Measurements from ENCODE around the gene PNMT.
"Not testable (repeated sequence)": the region's sequence is repeated elsewhere in the genome, so short reads cannot be mapped to it uniquely, and the experiment has no call there.

Gene PNMT

GRCh38 chr17:39695089-39695474 is 26.8 kb downstream of the PNMT start:
- no peaks in the 10 kb centered on the region for H3K36me3 ChIP-seq (ENCODE audit: insufficient read depth, low read length)
- no peak overlapping the region for H3K9ac ChIP-seq (ENCODE audit: low read depth, low read length)
- no peaks in the 10 kb centered on the region for H3K9me3 ChIP-seq (ENCODE audit: control insufficient read depth, insufficient read depth, low read length)
- H3K4me1 ChIP-seq (ENCODE audit: insufficient read depth, low read length): peaks cover 24% of the 10 kb centered on the region

DNA sequence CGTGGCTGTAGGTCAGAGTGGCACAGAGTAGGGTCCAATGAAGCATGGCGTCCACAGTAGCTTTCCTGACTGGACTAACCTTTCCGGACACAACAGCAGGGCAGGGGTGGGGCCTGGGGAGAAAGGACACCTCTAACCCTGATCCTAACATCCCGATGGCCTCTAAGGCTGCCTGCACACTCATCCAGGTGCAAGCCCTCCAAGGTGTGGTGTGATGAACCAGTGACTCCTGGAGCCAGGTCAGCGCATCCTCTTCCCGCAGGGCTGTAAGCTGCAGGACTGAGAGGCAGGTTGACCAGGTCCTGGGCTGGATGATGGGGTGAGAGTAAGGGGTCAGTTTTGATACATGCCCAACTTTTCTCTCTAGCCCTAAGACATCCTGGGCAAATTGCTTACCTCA is 28.5 kb downstream of the PNMT start:
- peaks cover 26% of the 10 kb centered on the region for H3K4me1 ChIP-seq (ENCODE audit: insufficient read depth, low read length)
- H3K9ac ChIP-seq (ENCODE audit: low read depth, low read length): no peak overlapping the region
- no peaks in the 10 kb centered on the region for H3K36me3 ChIP-seq (ENCODE audit: insufficient read depth, low read length)
- no peaks in the 10 kb centered on the region for H3K9me3 ChIP-seq (ENCODE audit: control insufficient read depth, insufficient read depth, low read length)

- Histone ChIP-seq H3K9ac (ENCODE audit: low read depth, low read length) (no peak overlapping the region), H3K36me3 (ENCODE audit: insufficient read depth, low read length) (no peaks in the 10 kb centered on the region), H3K4me1 (ENCODE audit: insufficient read depth, low read length) (peaks cover 34% of the 10 kb centered on the region), H3K9me3 (ENCODE audit: control insufficient read depth, insufficient read depth, low read length) (no peaks in the 10 kb centered on the region)
These were observed 29.7 kb downstream of the PNMT start for GRCh38 chr17:39697961-39698360.

- Histone ChIP-seq H3K4me1 (ENCODE audit: insufficient read depth, low read length) (peaks cover 41% of the 10 kb centered on the region), H3K9ac (ENCODE audit: low read depth, low read length) (peak overlapping the region; percentile 91)
- not testable (repeated sequence) for H3K36me3 ChIP-seq (ENCODE audit: insufficient read depth, low read length); H3K9me3 ChIP-seq (ENCODE audit: control insufficient read depth, insufficient read depth, low read length)
These were observed 31.0 kb downstream of the PNMT start for GRCh38 chr17:39699157-39699817.

DNA sequence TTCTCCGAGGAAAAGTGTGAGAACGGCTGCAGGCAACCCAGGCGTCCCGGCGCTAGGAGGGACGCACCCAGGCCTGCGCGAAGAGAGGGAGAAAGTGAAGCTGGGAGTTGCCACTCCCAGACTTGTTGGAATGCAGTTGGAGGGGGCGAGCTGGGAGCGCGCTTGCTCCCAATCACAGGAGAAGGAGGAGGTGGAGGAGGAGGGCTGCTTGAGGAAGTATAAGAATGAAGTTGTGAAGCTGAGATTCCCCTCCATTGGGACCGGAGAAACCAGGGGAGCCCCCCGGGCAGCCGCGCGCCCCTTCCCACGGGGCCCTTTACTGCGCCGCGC is 31.5 kb downstream of the PNMT start, which contains the start of gene ERBB2:
Gene ERBB2 (plus strand): TSS at position 247 of the 330 bp plus-strand sequence. CDS start 175 bp downstream, outside the sequence.
- Histone ChIP-seq H3K9me3 (ENCODE audit: control insufficient read depth, insufficient read depth, low read length) (no peaks in the 10 kb centered on the region), H3K4me1 (ENCODE audit: insufficient read depth, low read length) (peaks cover 38% of the 10 kb centered on the region), H3K9ac (ENCODE audit: low read depth, low read length) (peak within 1 kb of the TSS; percentile 91), H3K36me3 (ENCODE audit: insufficient read depth, low read length) (no peaks in the 10 kb centered on the region)

- Histone ChIP-seq H3K9me3 (ENCODE audit: control insufficient read depth, insufficient read depth, low read length) (no peaks in the 10 kb centered on the region), H3K9ac (ENCODE audit: low read depth, low read length) (peak overlapping the region; percentile 91), H3K36me3 (ENCODE audit: insufficient read depth, low read length) (no peaks in the 10 kb centered on the region), H3K4me1 (ENCODE audit: insufficient read depth, low read length) (peaks cover 35% of the 10 kb centered on the region)
These were observed 32.1 kb downstream of the PNMT start for GRCh38 chr17:39700148-39700987.

GRCh38 chr17:39701012-39701783 is 32.9 kb downstream of the PNMT start:
- Histone ChIP-seq H3K36me3 (ENCODE audit: insufficient read depth, low read length) (no peaks in the 10 kb centered on the region), H3K9me3 (ENCODE audit: control insufficient read depth, insufficient read depth, low read length) (no peaks in the 10 kb centered on the region), H3K4me1 (ENCODE audit: insufficient read depth, low read length) (peaks cover 30% of the 10 kb centered on the region), H3K9ac (ENCODE audit: low read depth, low read length) (peak overlapping the region; percentile 91; the same call in 1 of the 2 replicates)

DNA sequence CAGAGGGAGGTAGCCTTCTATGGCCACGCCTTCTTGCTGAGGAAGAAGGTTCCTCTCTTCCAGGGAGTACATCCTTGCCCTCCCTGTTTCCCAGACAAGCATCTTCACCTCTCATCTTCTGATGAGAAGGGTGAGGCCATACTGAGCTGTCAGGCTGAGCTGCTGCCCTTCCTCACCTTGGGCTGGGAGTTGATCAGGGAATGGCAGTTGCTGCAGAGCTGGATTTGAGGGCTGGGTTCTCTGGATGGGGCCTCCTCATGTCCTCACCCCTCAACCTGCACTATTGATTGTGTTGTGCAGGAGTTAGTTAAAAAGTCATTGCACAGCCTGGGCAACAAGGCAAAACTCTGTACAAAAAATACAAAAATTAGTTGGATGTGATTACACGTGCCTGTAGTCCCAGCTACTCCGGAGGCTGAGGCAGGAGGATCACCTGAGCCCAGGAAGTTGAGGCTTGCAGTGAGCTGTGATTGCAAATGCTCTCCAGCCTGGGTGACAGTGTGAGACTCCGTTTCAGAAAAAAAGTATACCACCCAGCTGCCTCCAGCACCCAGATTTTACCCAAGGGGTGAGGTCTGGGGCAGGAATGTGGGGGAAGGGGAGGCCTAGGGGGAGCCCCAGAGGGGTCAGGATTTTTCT is 33.6 kb downstream of the PNMT start:
- no peaks in the 10 kb centered on the region for H3K9me3 ChIP-seq (ENCODE audit: control insufficient read depth, insufficient read depth, low read length)
- no peaks in the 10 kb centered on the region for H3K36me3 ChIP-seq (ENCODE audit: insufficient read depth, low read length)
- peaks cover 22% of the 10 kb centered on the region for H3K4me1 ChIP-seq (ENCODE audit: insufficient read depth, low read length)
- H3K9ac ChIP-seq (ENCODE audit: low read depth, low read length): peak overlapping the region; percentile 91; the same call in 1 of the 2 replicates

DNA sequence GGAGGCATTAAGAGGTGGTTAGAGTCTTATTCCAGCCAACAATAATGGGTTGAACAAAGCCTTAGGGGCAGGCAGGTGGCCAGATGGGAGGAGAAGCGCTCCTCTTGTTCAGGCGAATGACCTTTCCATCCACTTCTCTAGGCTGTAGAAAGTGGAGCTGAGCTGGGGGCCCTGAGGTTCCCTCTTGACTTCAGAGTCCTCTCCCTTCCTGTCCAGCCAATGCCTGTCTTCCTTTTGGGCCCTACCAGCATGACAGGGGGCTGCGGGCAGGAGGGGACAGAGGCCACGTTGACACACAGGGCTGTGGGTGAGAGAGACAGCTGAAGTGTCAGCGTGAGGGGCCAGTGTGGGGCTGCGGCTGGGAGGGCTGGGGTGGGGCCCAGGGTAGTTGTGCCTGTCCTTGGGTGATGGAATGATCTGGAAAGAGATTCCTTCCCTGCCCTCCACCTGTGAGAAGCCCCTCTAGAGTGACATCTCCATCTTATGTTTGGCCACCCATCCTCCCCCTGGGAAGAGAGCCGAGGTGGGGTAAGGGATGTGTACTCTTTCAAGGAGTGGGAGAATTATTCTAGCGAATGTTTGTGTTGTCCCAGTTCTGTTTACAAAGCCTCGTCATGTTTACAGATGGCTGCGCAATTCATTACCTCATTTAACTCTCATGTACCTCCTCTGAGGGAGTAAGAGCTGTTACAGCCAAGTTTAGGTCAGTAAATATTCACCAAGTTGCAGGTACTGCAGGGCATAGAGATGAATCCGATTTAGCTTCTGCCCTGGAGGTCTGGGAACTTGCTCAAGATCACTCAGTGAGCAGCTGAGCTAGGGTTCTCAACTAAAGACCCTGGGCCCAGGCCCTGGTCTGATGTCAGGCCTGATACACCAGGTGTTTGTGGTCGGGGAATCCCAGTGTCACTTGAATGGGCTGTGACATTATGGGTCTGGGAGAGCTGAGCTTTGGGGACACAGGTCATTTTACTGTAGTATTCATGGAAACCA is 34.9 kb downstream of the PNMT start:
- Histone ChIP-seq H3K4me1 (ENCODE audit: insufficient read depth, low read length) (peaks cover 22% of the 10 kb centered on the region), H3K9ac (ENCODE audit: low read depth, low read length) (no peak overlapping the region), H3K9me3 (ENCODE audit: control insufficient read depth, insufficient read depth, low read length) (no peaks in the 10 kb centered on the region), H3K36me3 (ENCODE audit: insufficient read depth, low read length) (peaks cover 7% of the 10 kb centered on the region; the same call in 1 of the 2 replicates)

GRCh38 chr17:39703913-39704312 is 35.7 kb downstream of the PNMT start:
- H3K9me3 ChIP-seq (ENCODE audit: control insufficient read depth, insufficient read depth, low read length): no peaks in the 10 kb centered on the region
- H3K9ac ChIP-seq (ENCODE audit: low read depth, low read length): no peak overlapping the region
- H3K4me1 ChIP-seq (ENCODE audit: insufficient read depth, low read length): peaks cover 22% of the 10 kb centered on the region

DNA sequence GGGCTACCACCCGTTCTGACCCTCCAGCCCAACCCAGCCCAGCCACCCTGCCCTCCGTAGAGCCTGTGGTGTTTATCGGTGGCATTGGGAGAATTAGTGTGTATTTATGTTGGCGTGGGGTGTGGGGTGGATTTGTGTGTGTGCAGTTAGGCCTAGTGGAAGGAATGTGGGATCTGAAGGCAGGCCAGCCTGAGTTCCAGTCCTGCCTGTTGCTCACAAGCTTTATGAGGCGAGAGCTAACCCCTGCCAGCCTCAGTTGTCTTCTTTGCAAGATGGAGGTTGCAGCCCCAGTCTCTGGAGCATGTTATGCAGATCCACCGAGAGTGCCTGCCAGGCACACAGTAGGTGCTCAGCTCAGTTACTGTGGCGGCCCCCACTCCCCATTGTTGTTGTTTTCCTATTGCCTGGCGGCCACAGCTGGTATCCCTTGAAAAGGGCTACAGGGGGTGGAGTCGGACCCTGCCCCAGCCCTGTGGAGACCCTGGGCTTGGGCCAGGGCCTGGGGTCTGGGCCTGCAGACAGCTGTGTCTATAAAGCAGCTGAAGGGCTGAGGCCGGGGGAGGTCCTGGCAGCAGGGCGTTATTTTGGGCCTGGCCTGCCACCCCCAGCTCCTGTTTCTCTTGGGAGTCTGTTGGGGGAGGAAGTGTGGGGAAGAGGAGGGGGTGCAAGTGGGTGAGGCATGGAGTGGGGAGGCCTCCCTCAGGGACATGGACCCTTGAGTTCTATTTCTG is 36.7 kb downstream of the PNMT start:
- peaks cover 22% of the 10 kb centered on the region for H3K4me1 ChIP-seq (ENCODE audit: insufficient read depth, low read length)
- peaks cover 10% of the 10 kb centered on the region; the same call in 1 of the 2 replicates for H3K36me3 ChIP-seq (ENCODE audit: insufficient read depth, low read length)
- no peaks in the 10 kb centered on the region for H3K9me3 ChIP-seq (ENCODE audit: control insufficient read depth, insufficient read depth, low read length)
- no peak overlapping the region for H3K9ac ChIP-seq (ENCODE audit: low read depth, low read length)

More at GRCh38 chr17:39703913-39704312, 35.7 kb downstream of the PNMT start:
- peaks cover 7% of the 10 kb centered on the region; the same call in 1 of the 2 replicates for H3K36me3 ChIP-seq (ENCODE audit: insufficient read depth, low read length)

DNA sequence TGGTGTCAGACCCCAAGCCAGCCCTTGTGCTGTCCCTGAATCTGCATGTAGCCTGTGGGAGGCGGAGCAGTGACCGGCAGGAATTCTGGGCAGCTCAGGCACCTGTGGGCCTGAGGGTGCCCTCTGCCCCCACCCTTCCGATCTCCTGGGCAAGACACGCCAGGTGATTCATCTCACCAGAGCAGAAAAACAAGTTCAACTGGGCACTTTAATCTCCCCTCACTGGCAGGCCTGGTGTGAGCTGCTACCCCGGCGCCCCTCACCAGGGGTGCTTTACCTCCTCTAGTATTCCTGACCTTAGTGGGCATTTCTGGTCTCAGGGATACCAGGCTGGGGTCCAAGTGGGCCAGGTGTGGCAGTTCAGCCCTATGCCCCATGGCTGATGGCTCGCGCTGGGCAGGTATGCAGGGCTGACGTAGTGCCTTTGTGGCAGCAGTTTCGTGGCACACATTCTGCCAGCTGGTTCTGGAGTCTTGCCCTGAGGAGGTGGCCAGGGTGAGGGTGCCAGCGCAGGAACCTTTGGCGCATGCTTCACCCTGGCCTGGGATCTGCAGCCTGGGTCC is 37.6 kb downstream of the PNMT start:
- no peak overlapping the region for H3K9ac ChIP-seq (ENCODE audit: low read depth, low read length)
- H3K4me1 ChIP-seq (ENCODE audit: insufficient read depth, low read length): peaks cover 22% of the 10 kb centered on the region
- H3K9me3 ChIP-seq (ENCODE audit: control insufficient read depth, insufficient read depth, low read length): no peaks in the 10 kb centered on the region
- H3K36me3 ChIP-seq (ENCODE audit: insufficient read depth, low read length): peaks cover 17% of the 10 kb centered on the region; the same call in 1 of the 2 replicates

All from ES-I3 (cell line).